CD14-positive monocyte (primary cell): ENCODE results near the gene RTP5. TPM values are rescaled to one million over a fixed set of nuclear protein-coding genes. Genes with fewer than 3 reads are reported as not detected.
A peak's percentile ranks its signal among the peaks of the same experiment; 100 is the strongest.

ENCODE experiments used
- DNase-seq, 3 donors: peaks; one replicate each; pipeline ENCODE4 v3.0.0-alpha.2; 2011 to 2022
- H2AFZ ChIP-seq: 2 replicates; pipeline ENCODE4 v1.6.0; 2012; ENCODE audit warnings: mild to moderate bottlenecking, low read depth, low read length, inconsistent platforms; ENCODE audit not compliant: insufficient read depth, poor library complexity, severe bottlenecking
- H3K27ac ChIP-seq, 2 donors: 1 replicate in 1 of 2; 2 replicates in 1 of 2; pipeline ENCODE4 v1.5.1; 2012 to 2013; ENCODE audit warnings: low read length in 2 of 2, control low read depth in 1 of 2, inconsistent platforms in 1 of 2, low read depth in 1 of 2, mild to moderate bottlenecking in 1 of 2
- H3K27me3 ChIP-seq, 2 donors: one replicate each; pipeline versions ENCODE4 v1.6.0 to v1.6.1; 2011 to 2013; ENCODE audit warnings: low read length in 2 of 2; ENCODE audit not compliant: control insufficient read depth in 2 of 2, insufficient read depth in 2 of 2
- H3K36me3 ChIP-seq, 2 donors: replicated peaks in 1 of 2; 1 replicate in 1 of 2; 2 replicates in 1 of 2; pipeline versions ENCODE4 v1.5.1 to v1.6.1; 2012 to 2013; ENCODE audit warnings: low read length in 2 of 2, control low read depth in 1 of 2, inconsistent platforms in 1 of 2, mild to moderate bottlenecking in 1 of 2; ENCODE audit not compliant: insufficient read depth in 2 of 2, control insufficient read depth in 1 of 2
- H3K4me1 ChIP-seq, 2 donors: 1 replicate in 1 of 2; 2 replicates in 1 of 2; pipeline versions ENCODE4 v1.5.1 to v1.6.1; 2012 to 2013; ENCODE audit warnings: low read length in 2 of 2, control low read depth in 1 of 2, inconsistent platforms in 1 of 2, mild to moderate bottlenecking in 1 of 2, moderate library complexity in 1 of 2; ENCODE audit not compliant: insufficient read depth in 2 of 2, control insufficient read depth in 1 of 2
- H3K4me2 ChIP-seq: replicated peaks from 2 replicates; pipeline ENCODE3; 2012; ENCODE audit warnings: low read length, moderate library complexity, mild to moderate bottlenecking; ENCODE audit not compliant: poor library complexity, severe bottlenecking; ENCODE audit errors: extremely low read depth
- H3K4me3 ChIP-seq, 3 experiments: fragments of 200-600 bp in 1 of 3; sonication (generic) in 1 of 3; replicated peaks in 1 of 3; 1 replicate in 2 of 3; 2 replicates in 1 of 3; pipeline ENCODE4 v1.5.1; 2011 to 2013; ENCODE audit warnings: low read length in 3 of 3, mild to moderate bottlenecking in 3 of 3, control low read depth in 2 of 3, low read depth in 2 of 3, inconsistent platforms in 1 of 3, moderate library complexity in 1 of 3
- H3K79me2 ChIP-seq: 2 replicates; pipeline ENCODE4 v1.6.0; 2012; ENCODE audit warnings: mild to moderate bottlenecking, control low read depth, inconsistent platforms, low read length, moderate library complexity; ENCODE audit not compliant: insufficient read depth
- H3K9ac ChIP-seq: 2 replicates; pipeline ENCODE4 v1.6.0; 2017; ENCODE audit warnings: low read length, mild to moderate bottlenecking; ENCODE audit not compliant: insufficient read depth, poor library complexity, severe bottlenecking
- H3K9me3 ChIP-seq, 2 donors: replicated peaks in 1 of 2; 1 replicate in 1 of 2; 2 replicates in 1 of 2; pipeline versions ENCODE4 v1.5.1 to v1.6.1; 2012 to 2013; ENCODE audit warnings: low read length in 2 of 2, control low read depth in 1 of 2; ENCODE audit not compliant: control insufficient read depth in 1 of 2, insufficient read depth in 1 of 2
- H4K20me1 ChIP-seq: 2 replicates; pipeline ENCODE4 v1.6.0; 2012; ENCODE audit warnings: mild to moderate bottlenecking, low read length, control low read depth, moderate library complexity; ENCODE audit not compliant: insufficient read depth
- H3K27ac Mint-ChIP-seq, 7 donors: one replicate each; pipeline ENCODE4 v1.8.0; 2020; ENCODE audit warnings: mild to moderate bottlenecking in 7 of 7, mixed read lengths in 7 of 7, moderate library complexity in 6 of 7, inconsistent platforms in 2 of 7
- H3K27me3 Mint-ChIP-seq, 3 donors: one replicate each; pipeline ENCODE4 v1.8.0; 2021 to 2022; ENCODE audit warnings: low read depth in 3 of 3, mild to moderate bottlenecking in 3 of 3, mixed read lengths in 3 of 3, moderate library complexity in 3 of 3, inconsistent platforms in 1 of 3
- H3K36me3 Mint-ChIP-seq, 2 donors: one replicate each; pipeline ENCODE4 v1.8.0; 2020; ENCODE audit warnings: mixed read lengths in 2 of 2, inconsistent platforms in 1 of 2, mild to moderate bottlenecking in 1 of 2
- H3K4me1 Mint-ChIP-seq: one replicate; pipeline ENCODE4 v1.8.0; 2020; ENCODE audit warnings: mild to moderate bottlenecking, mixed read lengths
- H3K4me3 Mint-ChIP-seq, 2 donors: one replicate each; pipeline ENCODE4 v1.8.0; 2020; ENCODE audit warnings: mild to moderate bottlenecking in 2 of 2, mixed read lengths in 2 of 2, moderate library complexity in 1 of 2
- H3K9me3 Mint-ChIP-seq, 7 donors: one replicate each; pipeline ENCODE4 v1.8.0; 2020 to 2022; ENCODE audit warnings: mixed read lengths in 7 of 7, mild to moderate bottlenecking in 6 of 7, moderate library complexity in 6 of 7, inconsistent platforms in 2 of 7
- WGBS: methylation state at CpG from one replicate; pipeline ENCODE4 v1.1.5; 2013; ENCODE audit warnings: missing lambda C conversion rate; ENCODE audit not compliant: insufficient coverage; 5-methylcytosine and 5-hydroxymethylcytosine counted together
- intact Hi-C, 2 donors: fragments of 100-400 bp; cut with micrococcal nuclease; formaldehyde crosslinking; loops; one replicate each; pipeline versions ENCODE4 v1.15.0 to v1.15.1; 2023
- polyA plus RNA-seq, 3 donors: library from polyadenylated mRNA; depleted of rRNA in 1 of 3; unstranded in 2 of 3; stranded (reverse) in 1 of 3; fragments of 300-500 nt in 2 of 3; fragments of >200 nt in 1 of 3; fragmentation: Illumina TruSeq in 2 of 3; gene quantifications; 1 replicate in 2 of 3; 2 replicates in 1 of 3; pipeline ENCODE4 v1.2.3, GENCODE V29; 2012 to 2021
- TF ChIP-seq, protein P1 (sequence below): fragments of 200-600 bp; IDR thresholded peaks from one replicate; pipeline ENCODE4 v1.8.0; 2022; ENCODE audit warnings: antibody characterized with exemption, mild to moderate bottlenecking

Gene RTP5
- polyA plus RNA-seq, 3 donors: 0.03 TPM; not detected in 2

DNA sequence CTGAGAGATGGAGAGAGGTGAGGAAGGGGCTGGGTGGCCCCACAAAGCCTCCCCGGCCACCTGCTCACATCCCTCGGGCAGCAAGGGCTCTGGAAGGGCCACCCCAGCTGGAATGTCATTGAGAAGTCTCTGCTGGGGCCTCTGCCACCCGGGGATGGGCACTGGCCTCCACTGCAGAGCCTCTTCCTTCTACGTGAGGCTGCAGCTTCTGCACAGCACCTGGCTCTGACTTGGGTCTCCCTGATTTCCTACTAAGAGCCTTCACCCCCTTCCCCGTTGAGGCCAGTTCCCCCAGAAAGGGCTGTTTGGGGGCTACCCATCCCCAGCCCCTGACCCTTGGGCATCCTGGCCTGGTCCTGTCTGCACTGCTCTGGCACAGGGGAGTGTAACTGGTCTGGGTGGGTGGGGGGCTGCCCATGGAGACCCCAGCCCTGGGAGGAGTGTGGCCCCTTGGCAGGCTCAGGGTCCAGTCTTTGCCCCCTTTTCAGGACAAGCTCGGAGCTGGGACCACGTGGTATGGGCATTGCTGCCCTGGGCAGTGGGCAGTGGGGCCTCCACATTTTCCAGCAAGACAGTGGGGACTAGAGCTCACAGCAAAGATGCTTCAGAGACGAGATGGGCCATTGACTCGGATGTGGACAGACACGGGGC is 16.4 kb upstream of the RTP5 start:
- peaks cover 0 to 11% (median 0%) of the 10 kb centered on the region in 3 donors for H3K27me3 Mint-ChIP-seq

DNA sequence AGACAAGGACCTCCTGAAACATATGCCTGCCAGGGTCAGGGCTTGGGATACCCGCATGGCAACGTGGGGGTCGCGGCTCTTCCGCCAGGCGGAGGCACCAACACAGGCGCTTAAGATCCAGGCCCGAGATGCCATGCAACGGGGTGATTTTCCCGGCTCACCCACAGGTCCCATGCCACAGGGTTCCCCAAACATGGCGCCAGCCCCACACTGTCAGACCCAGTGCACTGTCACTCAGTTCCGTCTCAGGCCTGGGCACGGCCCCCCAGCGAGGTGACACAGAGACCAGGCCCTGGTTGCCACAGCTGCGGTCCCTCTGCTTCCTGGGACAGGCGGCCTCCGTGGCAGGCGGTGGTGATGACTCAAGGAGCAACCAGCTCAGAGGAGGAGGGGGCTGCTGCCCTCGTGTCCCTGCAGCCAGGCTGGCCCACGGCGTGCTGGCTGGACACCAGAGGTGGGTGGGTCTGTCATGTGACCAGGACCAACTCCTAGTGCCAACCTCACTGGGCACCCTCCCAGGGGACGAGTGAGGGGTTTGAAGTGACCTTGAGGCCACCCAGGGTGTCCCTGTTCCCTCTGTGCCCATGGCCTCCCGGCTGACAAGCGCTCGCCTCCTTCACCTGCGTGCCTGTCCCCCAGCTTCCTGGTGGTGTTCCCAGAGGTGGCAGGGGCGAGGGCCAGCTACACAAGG is 15.7 kb upstream of the RTP5 start:
- peak overlapping the region in 2 of 7 donors; percentile 18 to 49 for H3K27ac Mint-ChIP-seq
- H3K36me3 ChIP-seq: no peaks in the 10 kb centered on the region
- WGBS: 73% methylated on average over 23 of the region's 27 CpGs
- intact Hi-C loops: no loop called here
- H3K27me3 Mint-ChIP-seq: peaks cover 0 to 9% (median 0%) of the 10 kb centered on the region in 3 donors
- no peaks in the 10 kb centered on the region for H3K4me1 Mint-ChIP-seq
- no peaks in the 10 kb centered on the region for H3K4me1 ChIP-seq
- no peaks in the 10 kb centered on the region for H4K20me1 ChIP-seq
- H3K27me3 ChIP-seq: no peaks in the 10 kb centered on the region
- no peaks in the 10 kb centered on the region for H3K9me3 ChIP-seq
- H3K36me3 Mint-ChIP-seq: no peaks in the 10 kb centered on the region
- TF ChIP-seq, protein P1, sequence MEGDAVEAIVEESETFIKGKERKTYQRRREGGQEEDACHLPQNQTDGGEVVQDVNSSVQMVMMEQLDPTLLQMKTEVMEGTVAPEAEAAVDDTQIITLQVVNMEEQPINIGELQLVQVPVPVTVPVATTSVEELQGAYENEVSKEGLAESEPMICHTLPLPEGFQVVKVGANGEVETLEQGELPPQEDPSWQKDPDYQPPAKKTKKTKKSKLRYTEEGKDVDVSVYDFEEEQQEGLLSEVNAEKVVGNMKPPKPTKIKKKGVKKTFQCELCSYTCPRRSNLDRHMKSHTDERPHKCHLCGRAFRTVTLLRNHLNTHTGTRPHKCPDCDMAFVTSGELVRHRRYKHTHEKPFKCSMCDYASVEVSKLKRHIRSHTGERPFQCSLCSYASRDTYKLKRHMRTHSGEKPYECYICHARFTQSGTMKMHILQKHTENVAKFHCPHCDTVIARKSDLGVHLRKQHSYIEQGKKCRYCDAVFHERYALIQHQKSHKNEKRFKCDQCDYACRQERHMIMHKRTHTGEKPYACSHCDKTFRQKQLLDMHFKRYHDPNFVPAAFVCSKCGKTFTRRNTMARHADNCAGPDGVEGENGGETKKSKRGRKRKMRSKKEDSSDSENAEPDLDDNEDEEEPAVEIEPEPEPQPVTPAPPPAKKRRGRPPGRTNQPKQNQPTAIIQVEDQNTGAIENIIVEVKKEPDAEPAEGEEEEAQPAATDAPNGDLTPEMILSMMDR: no peak
- peak; percentile 27 to 50 (median 32) for DNase-seq
- no peak overlapping the region for H3K27ac ChIP-seq
- no peak overlapping the region for H3K9ac ChIP-seq
- no peak overlapping the region for H3K4me3 Mint-ChIP-seq
- no peak overlapping the region for H2AFZ ChIP-seq
- H3K4me2 ChIP-seq: no peak overlapping the region
- H3K9me3 Mint-ChIP-seq: peaks cover 0 to 3% (median 0%) of the 10 kb centered on the region in 7 donors
- no peak overlapping the region for H3K4me3 ChIP-seq
- no peaks in the 10 kb centered on the region for H3K79me2 ChIP-seq

More for the DNA sequence above, 16.4 kb upstream of the RTP5 start:
- intact Hi-C loops: no loop called here
- no peaks in the 10 kb centered on the region for H3K36me3 Mint-ChIP-seq
- no peak overlapping the region for H3K9ac ChIP-seq
- H2AFZ ChIP-seq: no peak overlapping the region
- H3K36me3 ChIP-seq: no peaks in the 10 kb centered on the region
- H3K4me2 ChIP-seq: no peak overlapping the region
- peak overlapping the region in 2 of 7 donors; percentile 54 to 78 for H3K27ac Mint-ChIP-seq
- no peaks in the 10 kb centered on the region for H3K4me1 ChIP-seq
- WGBS: 95% methylated on average over 8 of the region's 10 CpGs
- H3K27me3 ChIP-seq: no peaks in the 10 kb centered on the region
- H3K4me3 ChIP-seq: no peak overlapping the region
- no peaks in the 10 kb centered on the region for H4K20me1 ChIP-seq
- no peak overlapping the region for H3K4me3 Mint-ChIP-seq
- no peaks in the 10 kb centered on the region for H3K4me1 Mint-ChIP-seq
- no peaks in the 10 kb centered on the region for H3K9me3 ChIP-seq
- no peak overlapping the region for H3K27ac ChIP-seq
- no peak for DNase-seq
- no peaks in the 10 kb centered on the region for H3K79me2 ChIP-seq
- TF ChIP-seq, protein P1: no peak
- H3K9me3 Mint-ChIP-seq: peaks cover 0 to 3% (median 0%) of the 10 kb centered on the region in 7 donors
